ENCODE data around the gene MRPL39.
"Not testable (repeated sequence)": the region's sequence is repeated elsewhere in the genome, so short reads cannot be mapped to it uniquely, and the experiment has no call there.

Gene MRPL39

GRCh38 chr21:25607151-25608043 lies at the start of gene MRPL39:
Gene MRPL39 (minus strand): TSS chr21:25607481. CDS start chr21:25607475, 6 bp downstream.
- DNase-seq: peak; percentile 88 to 89

- DNase-seq: no peak
Measured at GRCh38 chr21:25656412-25656811, 49.1 kb upstream of the MRPL39 start.

- no peak for DNase-seq
Measured at GRCh38 chr21:25649146-25649545, 41.9 kb upstream of the MRPL39 start.

GRCh38 chr21:25647647-25648046 lies 40.4 kb upstream of the MRPL39 start:
- peak in 1 of 2 donors; percentile 5 for DNase-seq

GRCh38 chr21:25646474-25646873 lies 39.2 kb upstream of the MRPL39 start:
- DNase-seq: no peak

- DNase-seq: no peak
Measured at GRCh38 chr21:25643486-25643885, 36.2 kb upstream of the MRPL39 start.

GRCh38 chr21:25640943-25641292 lies 33.6 kb upstream of the MRPL39 start:
- DNase-seq: no peak

GRCh38 chr21:25640202-25640942 lies 33.1 kb upstream of the MRPL39 start:
- DNase-seq: no peak

- DNase-seq: peak; percentile 42 to 55
Measured at GRCh38 chr21:25639551-25640201, 32.4 kb upstream of the MRPL39 start.

GRCh38 chr21:25638660-25639550 lies 31.6 kb upstream of the MRPL39 start, which contains the start of gene JAM2:
Gene JAM2 (plus strand): TSS chr21:25639258. CDS start chr21:25639822, 564 bp downstream.
- peak; percentile 25 to 34 for DNase-seq

GRCh38 chr21:25637851-25638659 lies 30.8 kb upstream of the MRPL39 start:
- peak in 1 of 2 donors; percentile 31 for DNase-seq

- DNase-seq: no peak
Measured at GRCh38 chr21:25636727-25637126, 29.4 kb upstream of the MRPL39 start.

GRCh38 chr21:25635310-25635709 lies 28.0 kb upstream of the MRPL39 start:
- no peak for DNase-seq

- no peak for DNase-seq
Measured at GRCh38 chr21:25632296-25632695, 25.0 kb upstream of the MRPL39 start.

- DNase-seq: no peak
Measured at GRCh38 chr21:25626757-25627156, 19.5 kb upstream of the MRPL39 start.

- DNase-seq: not testable (repeated sequence)
Measured at GRCh38 chr21:25625776-25626555, 18.7 kb upstream of the MRPL39 start.

GRCh38 chr21:25625036-25625435 lies 17.8 kb upstream of the MRPL39 start:
- DNase-seq: no peak

GRCh38 chr21:25624511-25624910 lies 17.2 kb upstream of the MRPL39 start:
- no peak for DNase-seq

GRCh38 chr21:25619198-25619597 lies 11.9 kb upstream of the MRPL39 start:
- DNase-seq: no peak

- no peak for DNase-seq
Measured at GRCh38 chr21:25615880-25616279, 8.6 kb upstream of the MRPL39 start.

GRCh38 chr21:25614441-25614840 lies 7.2 kb upstream of the MRPL39 start:
- DNase-seq: no peak

All from CD4-positive, alpha-beta T cell treated with Interleukin-4 for 1 hour (primary cell).